A549 (cell line): ENCODE measurements around the gene ENOPH1. TPM values are rescaled to one million over a fixed set of nuclear protein-coding genes. Genes with fewer than 3 reads are reported as not detected.

Experiments
- ATAC-seq, 2 experiments: fragments of 200-7000 bp in 1 of 2; fragments of >200 bp in 1 of 2; cut with Nextera tagmentation in 1 of 2; cut with Tn5 transposase in 1 of 2; 3 replicates each; pipeline versions ENCODE4 v1.8.0 to v1.9.1; 2018 to 2020; ENCODE audit warnings: mild to moderate bottlenecking in 1 of 2, moderate library complexity in 1 of 2
- CTCF ChIA-PET: fragments of 300-600 bp; sonication (Branson Sonifier 250); formaldehyde crosslinking; extraction: SDS; loops from one replicate; lab custom pipeline; 2021; ENCODE audit warnings: antibody characterized with exemption, inconsistent platforms; lab: Yijun Ruan, JAX
- POLR2A ChIA-PET: fragments of 350-600 bp; formaldehyde crosslinking; extraction: SDS; loops from one replicate; lab custom pipeline; 2021; ENCODE audit warnings: antibody characterized with exemption, inconsistent platforms; lab: Yijun Ruan, JAX
- DNase-seq, 2 experiments: peaks; one replicate each; pipeline versions ENCODE4 v3.0.0 to v3.0.0-alpha.2; 2011 to 2016; ENCODE audit warnings: low read depth in 1 of 2, low spot score in 1 of 2
- FAIRE-seq: peaks from 2 replicates; lab custom pipeline; 2011; peaks lifted over from hg19 to GRCh38; lab: Jason Lieb, UNC
- H3K27ac ChIP-seq, 2 experiments: fragments of >200 bp; sonication (Bioruptor Twin); formaldehyde crosslinking; 3 replicates each; pipeline ENCODE4 v1.5.1; 2016 to 2017
- H3K4me1 ChIP-seq: fragments of >200 bp; sonication (Bioruptor Twin); formaldehyde crosslinking; 3 replicates; pipeline ENCODE4 v1.6.1; 2016
- H3K4me2 ChIP-seq: fragments of >200 bp; sonication (Bioruptor Twin); formaldehyde crosslinking; 3 replicates; pipeline ENCODE4 v1.6.1; 2016
- H3K4me3 ChIP-seq: fragments of >200 bp; sonication (Bioruptor Twin); formaldehyde crosslinking; 3 replicates; pipeline ENCODE4 v1.5.1; 2016
- H3K9me3 ChIP-seq: fragments of >200 bp; sonication (Bioruptor Twin); formaldehyde crosslinking; 3 replicates; pipeline ENCODE4 v1.6.1; 2016
- CBX8 ChIP-seq: fragments of 200-600 bp; sonication (generic); IDR thresholded peaks from 2 replicates; pipeline ENCODE4 v1.6.1; 2016
- CHD2 ChIP-seq: fragments of 150-350 bp; IDR thresholded peaks from 2 replicates; pipeline ENCODE4 v1.6.1; 2014; ENCODE audit warnings: low read length; ENCODE audit not compliant: partially characterized antibody
- EP300 ChIP-seq, 2 experiments: fragments of >200 bp; sonication (Bioruptor Twin); formaldehyde crosslinking; IDR thresholded peaks; 2 replicates in 1 of 2; 3 replicates in 1 of 2; pipeline ENCODE4 v1.6.1; 2016 to 2017
- FOSL2 ChIP-seq, 2 experiments: fragments of 450-650 bp in 1 of 2; fragments of >200 bp in 1 of 2; sonication (Bioruptor Twin) in 1 of 2; formaldehyde crosslinking; IDR thresholded peaks; 2 replicates each; pipeline versions ENCODE4 v1.5.0 to v1.6.1; 2016 to 2020; ENCODE audit warnings: mild to moderate bottlenecking in 1 of 2, moderate library complexity in 1 of 2
- HOXA7 ChIP-seq: fragments of 250-450 bp; sonication (Bioruptor Pico); IDR thresholded peaks from 2 replicates; pipeline ENCODE4 v1.5.0; 2020; ENCODE audit warnings: mild to moderate bottlenecking, moderate library complexity
- HOXB13 ChIP-seq: fragments of 250-450 bp; sonication (Bioruptor Pico); IDR thresholded peaks from 2 replicates; pipeline ENCODE4 v1.5.0; 2020; ENCODE audit warnings: low read depth, mild to moderate bottlenecking, moderate library complexity
- HOXB5 ChIP-seq: fragments of 250-450 bp; sonication (Bioruptor Pico); IDR thresholded peaks from 2 replicates; pipeline ENCODE4 v1.5.0; 2020; ENCODE audit warnings: mild to moderate bottlenecking, moderate library complexity
- JUNB ChIP-seq: fragments of >200 bp; sonication (Bioruptor Twin); formaldehyde crosslinking; IDR thresholded peaks from 2 replicates; pipeline ENCODE4 v1.6.1; 2016
- KDM1A ChIP-seq: fragments of 200-600 bp; sonication (generic); IDR thresholded peaks from 2 replicates; pipeline ENCODE4 v1.6.1; 2016; ENCODE audit warnings: low read depth, mild to moderate bottlenecking
- MAFK ChIP-seq: fragments of 450-650 bp; IDR thresholded peaks from 2 replicates; pipeline ENCODE4 v1.6.1; 2014; ENCODE audit not compliant: partially characterized antibody
- NFE2L2 ChIP-seq: fragments of 150-350 bp; conservative IDR thresholded peaks from 2 replicates; pipeline ENCODE4 v1.6.1; 2014; ENCODE audit warnings: low read length
- NR3C1 ChIP-seq: fragments of >200 bp; sonication (Bioruptor Twin); formaldehyde crosslinking; IDR thresholded peaks from 3 replicates; pipeline ENCODE4 v1.6.1; 2017
- RARB ChIP-seq: fragments of 250-450 bp; sonication (Bioruptor Pico); IDR thresholded peaks from 2 replicates; pipeline ENCODE4 v1.8.0; 2021; ENCODE audit warnings: mild to moderate bottlenecking, moderate library complexity
- SMC3 ChIP-seq: fragments of >200 bp; sonication (Bioruptor Twin); formaldehyde crosslinking; IDR thresholded peaks from 3 replicates; pipeline ENCODE4 v1.6.1; 2018; ENCODE audit warnings: inconsistent platforms
- SREBF2 ChIP-seq: fragments of 450-650 bp; IDR thresholded peaks from 2 replicates; pipeline ENCODE4 v1.6.1; 2014; ENCODE audit warnings: mild to moderate bottlenecking, moderate library complexity
- ZFP36 ChIP-seq: fragments of 450-650 bp; IDR thresholded peaks from 2 replicates; pipeline ENCODE4 v1.6.1; 2014; ENCODE audit warnings: borderline replicate concordance; ENCODE audit not compliant: partially characterized antibody
- WGBS: methylation state at CpG from one replicate; pipeline ENCODE4 v1.1.6; 2017; ENCODE audit errors: missing lambda C conversion rate; 5-methylcytosine and 5-hydroxymethylcytosine counted together
- polyA plus RNA-seq, 4 experiments: library from polyadenylated mRNA; depleted of rRNA in 3 of 4; stranded (reverse); fragments of >200 nt; fragmentation: RNase III in 1 of 4; extraction: RNeasy Plus Mini Kit Qiagen cat#74134 plus additional on column Dnase treatment in 1 of 4; gene quantifications; 2 replicates in 3 of 4; 3 replicates in 1 of 4; pipeline ENCODE4 v1.2.3, GENCODE V29; 2011 to 2017
- TF ChIP-seq, protein P1 (sequence below): IDR thresholded peaks from 2 replicates; pipeline ENCODE4 v1.6.1; 2012
- TF ChIP-seq, protein P2 (sequence below): fragments of 250-450 bp; sonication (Bioruptor Pico); IDR thresholded peaks from 2 replicates; pipeline ENCODE4 v1.5.0; 2020; ENCODE audit warnings: low read depth, mild to moderate bottlenecking, moderate library complexity
- TF ChIP-seq, protein P3 (sequence below): fragments of 200-600 bp; sonication (generic); IDR thresholded peaks from 2 replicates; pipeline ENCODE4 v1.6.1; 2016; ENCODE audit warnings: antibody characterized with exemption, mild to moderate bottlenecking, moderate library complexity

ENOPH1 gene
- polyA plus RNA-seq, 2 of the 4 experiments (the other 2 are of a cell fraction), result 22.3 to 43.5 TPM

DNA sequence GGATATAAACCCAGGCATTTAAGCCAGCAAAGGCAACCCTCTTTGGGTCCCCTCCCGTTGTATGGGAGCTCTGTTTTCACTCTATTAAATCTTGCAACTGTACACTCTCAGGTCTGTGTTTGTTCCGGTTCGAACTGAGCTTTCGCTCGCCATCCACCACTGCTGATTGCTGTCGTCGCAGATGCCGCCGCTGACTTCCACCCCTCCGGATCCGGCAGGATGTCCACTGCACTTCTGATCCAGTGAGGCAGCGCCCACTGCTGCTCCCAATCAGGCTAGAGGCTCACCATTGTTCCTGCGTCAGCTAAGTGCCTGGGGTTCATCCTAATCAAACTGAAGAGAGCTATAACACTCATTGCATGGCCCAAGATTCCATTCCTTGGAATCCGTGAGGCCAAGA lies 49.2 kb downstream of the ENOPH1 start:
- Histone ChIP-seq H3K4me2 (no peak overlapping the region), H3K4me1 (no peaks in the 10 kb centered on the region), H3K27ac (no peak overlapping the region), H3K4me3 (no peak overlapping the region), H3K9me3 (no peaks in the 10 kb centered on the region)
- ChIA-PET CTCF (interaction anchor here (1.1 kb wide), 2 partner anchors 9 to 17 kb away, joined by 3 to 4 read pairs; no protein-coding TSS in a partner anchor), POLR2A (no interaction called here)
- 93% methylated on average over 12 of the region's 14 CpGs for WGBS
- FAIRE-seq, result no peak
- TF ChIP-seq SREBF2 (no peak), SMC3 (no peak), CBX8 (no peak), CHD2 (no peak)
- no peak for ATAC-seq
- DNase-seq, result no peak

DNA sequence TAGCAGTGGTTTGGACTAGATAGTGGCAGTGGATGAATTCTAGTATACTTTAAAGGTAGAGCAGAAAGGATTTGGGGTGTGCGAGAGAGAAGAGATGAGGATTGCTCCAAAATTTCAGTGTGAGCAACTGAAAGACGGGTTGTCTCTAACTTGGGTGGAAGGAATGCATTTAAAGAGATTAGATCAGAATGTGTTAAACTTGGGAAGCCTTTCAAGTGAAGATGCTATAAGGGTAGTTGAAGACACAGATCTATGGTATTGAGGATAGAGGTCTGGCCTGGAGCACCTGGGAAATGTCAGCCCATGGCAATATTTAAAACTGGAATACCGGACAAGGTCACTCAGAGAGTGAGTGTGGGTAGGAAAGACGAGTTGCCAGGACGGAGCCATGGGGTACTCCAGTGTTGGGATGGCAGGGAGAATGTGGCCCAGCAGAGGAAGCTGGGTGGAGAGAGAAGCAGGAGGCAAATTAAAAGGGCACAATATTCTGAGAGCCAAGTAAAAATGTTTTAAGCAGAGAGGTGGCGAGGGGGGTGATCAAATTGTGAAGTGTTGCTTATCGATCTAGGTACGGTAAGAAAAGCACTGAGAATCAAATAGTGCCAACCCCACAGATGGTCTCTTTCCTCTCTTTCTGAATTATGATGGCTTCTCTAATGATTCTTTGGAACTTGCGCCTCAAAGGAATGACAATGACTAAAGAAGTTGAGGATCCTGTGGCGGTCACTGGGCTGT lies 50.5 kb downstream of the ENOPH1 start:
- WGBS, result 95% methylated on average over 10 of the region's 10 CpGs
- POLR2A ChIA-PET, result no interaction called here
- CTCF ChIA-PET, result interaction anchor here (1.1 kb wide), 1 partner anchor 11 kb away, joined by 4 read pairs; no protein-coding TSS in a partner anchor
- no peak for TF ChIP-seq HOXB13
- no peak for TF ChIP-seq SMC3
- TF ChIP-seq HOXB5 (CRISPR knock-in tag), result no peak
- no peak for TF ChIP-seq MAFK
- no peak for TF ChIP-seq KDM1A
- TF ChIP-seq, protein P1, sequence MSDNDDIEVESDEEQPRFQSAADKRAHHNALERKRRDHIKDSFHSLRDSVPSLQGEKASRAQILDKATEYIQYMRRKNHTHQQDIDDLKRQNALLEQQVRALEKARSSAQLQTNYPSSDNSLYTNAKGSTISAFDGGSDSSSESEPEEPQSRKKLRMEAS, result no peak
- TF ChIP-seq, protein P2, sequence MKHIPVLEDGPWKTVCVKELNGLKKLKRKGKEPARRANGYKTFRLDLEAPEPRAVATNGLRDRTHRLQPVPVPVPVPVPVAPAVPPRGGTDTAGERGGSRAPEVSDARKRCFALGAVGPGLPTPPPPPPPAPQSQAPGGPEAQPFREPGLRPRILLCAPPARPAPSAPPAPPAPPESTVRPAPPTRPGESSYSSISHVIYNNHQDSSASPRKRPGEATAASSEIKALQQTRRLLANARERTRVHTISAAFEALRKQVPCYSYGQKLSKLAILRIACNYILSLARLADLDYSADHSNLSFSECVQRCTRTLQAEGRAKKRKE, result no peak
- no peak for TF ChIP-seq HOXA7 (CRISPR knock-in tag)
- no peak for TF ChIP-seq EP300 (IDR thresholded peaks at IDR 0.05)
- no peak for TF ChIP-seq NR3C1
- TF ChIP-seq, protein P3, sequence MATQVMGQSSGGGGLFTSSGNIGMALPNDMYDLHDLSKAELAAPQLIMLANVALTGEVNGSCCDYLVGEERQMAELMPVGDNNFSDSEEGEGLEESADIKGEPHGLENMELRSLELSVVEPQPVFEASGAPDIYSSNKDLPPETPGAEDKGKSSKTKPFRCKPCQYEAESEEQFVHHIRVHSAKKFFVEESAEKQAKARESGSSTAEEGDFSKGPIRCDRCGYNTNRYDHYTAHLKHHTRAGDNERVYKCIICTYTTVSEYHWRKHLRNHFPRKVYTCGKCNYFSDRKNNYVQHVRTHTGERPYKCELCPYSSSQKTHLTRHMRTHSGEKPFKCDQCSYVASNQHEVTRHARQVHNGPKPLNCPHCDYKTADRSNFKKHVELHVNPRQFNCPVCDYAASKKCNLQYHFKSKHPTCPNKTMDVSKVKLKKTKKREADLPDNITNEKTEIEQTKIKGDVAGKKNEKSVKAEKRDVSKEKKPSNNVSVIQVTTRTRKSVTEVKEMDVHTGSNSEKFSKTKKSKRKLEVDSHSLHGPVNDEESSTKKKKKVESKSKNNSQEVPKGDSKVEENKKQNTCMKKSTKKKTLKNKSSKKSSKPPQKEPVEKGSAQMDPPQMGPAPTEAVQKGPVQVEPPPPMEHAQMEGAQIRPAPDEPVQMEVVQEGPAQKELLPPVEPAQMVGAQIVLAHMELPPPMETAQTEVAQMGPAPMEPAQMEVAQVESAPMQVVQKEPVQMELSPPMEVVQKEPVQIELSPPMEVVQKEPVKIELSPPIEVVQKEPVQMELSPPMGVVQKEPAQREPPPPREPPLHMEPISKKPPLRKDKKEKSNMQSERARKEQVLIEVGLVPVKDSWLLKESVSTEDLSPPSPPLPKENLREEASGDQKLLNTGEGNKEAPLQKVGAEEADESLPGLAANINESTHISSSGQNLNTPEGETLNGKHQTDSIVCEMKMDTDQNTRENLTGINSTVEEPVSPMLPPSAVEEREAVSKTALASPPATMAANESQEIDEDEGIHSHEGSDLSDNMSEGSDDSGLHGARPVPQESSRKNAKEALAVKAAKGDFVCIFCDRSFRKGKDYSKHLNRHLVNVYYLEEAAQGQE, result no peak
- TF ChIP-seq NFE2L2, result no peak
- TF ChIP-seq FOSL2 (IDR thresholded peaks at IDR 0.05), result no peak
- TF ChIP-seq FOSL2 (CRISPR knock-in tag; IDR thresholded peaks at IDR 0.05), result no peak
- no peak for TF ChIP-seq ZFP36
- no peak for TF ChIP-seq RARB (CRISPR knock-in tag)
- no peak for TF ChIP-seq SREBF2
- TF ChIP-seq JUNB, result no peak
- Histone ChIP-seq H3K4me2 (no peak overlapping the region), H3K4me1 (no peaks in the 10 kb centered on the region), H3K9me3 (no peaks in the 10 kb centered on the region), H3K27ac (no peak overlapping the region), H3K4me3 (no peak overlapping the region)
- no peak for FAIRE-seq
- no peak for ATAC-seq
- DNase-seq, result no peak

DNA sequence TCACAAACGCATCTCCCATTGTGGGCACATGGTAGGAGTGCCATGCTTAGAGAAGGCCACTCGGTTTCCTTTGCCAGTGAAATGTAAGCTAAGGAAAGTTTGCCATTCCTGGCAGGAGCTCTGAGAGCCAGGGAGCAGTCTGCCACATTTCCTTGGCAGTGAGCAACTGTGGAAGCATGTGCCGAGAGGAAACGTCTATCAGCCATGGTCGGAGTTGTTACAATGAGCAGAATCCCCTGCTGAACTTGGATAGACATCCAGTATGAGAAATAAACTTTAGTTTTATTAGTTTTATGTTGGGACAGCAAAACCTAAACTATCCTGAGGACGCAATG lies 51.1 kb downstream of the ENOPH1 start:
- Histone ChIP-seq H3K4me1 (no peaks in the 10 kb centered on the region), H3K4me2 (no peak overlapping the region), H3K27ac (no peak overlapping the region), H3K4me3 (no peak overlapping the region), H3K9me3 (no peaks in the 10 kb centered on the region)
- 82% methylated on average over 6 of the region's 6 CpGs for WGBS
- DNase-seq (no peak), FAIRE-seq (no peak), ATAC-seq (no peak)
- TF ChIP-seq RARB (CRISPR knock-in tag), result no peak
- ChIA-PET POLR2A (no interaction called here), CTCF (no interaction called here)
